GM12878 (cell line): ENCODE measurements around the gene PSMB5. TPM values are rescaled to one million over a fixed set of nuclear protein-coding genes. Genes with fewer than 3 reads are reported as not detected.

Source experiments
- ATAC-seq: fragments of 200-7000 bp; cut with Tn5 transposase; 3 replicates; pipeline ENCODE4 v1.9.1; 2020; ENCODE audit warnings: mild to moderate bottlenecking, moderate library complexity
- BruUV-seq: library from RNA; stranded (reverse); fragments of 400-500 nt; replicated peaks from 2 replicates; lab custom pipeline; 2021; lab: Mats Ljungman, UMichigan
- CTCF ChIA-PET: fragments of 300-600 bp; sonication (Branson Sonifier 250); formaldehyde crosslinking; extraction: SDS; loops from one replicate; lab custom pipeline; 2021; ENCODE audit warnings: inconsistent platforms; lab: Yijun Ruan, JAX
- POLR2A ChIA-PET: fragments of 350-600 bp; formaldehyde crosslinking; extraction: SDS; loops from one replicate; lab custom pipeline; 2021; ENCODE audit warnings: inconsistent platforms; lab: Charles Lee
- RAD21 ChIA-PET: fragments of 300-600 bp; sonication (Branson Sonifier 250); formaldehyde crosslinking; loops from one replicate; lab custom pipeline; 2023; ENCODE audit warnings: antibody characterized with exemption; ENCODE audit not compliant: unreplicated experiment; lab: Charles Lee
- SMC1A ChIA-PET: fragments of 300-600 bp; sonication (Branson Sonifier 250); formaldehyde crosslinking; loops from one replicate; lab custom pipeline; 2023; ENCODE audit not compliant: unreplicated experiment, uncharacterized antibody; lab: Charles Lee
- DNase-seq: peaks from one replicate; pipeline ENCODE4 v3.0.0-alpha.2; 2011; ENCODE audit warnings: low read depth, low spot score
- FAIRE-seq: peaks from 3 replicates; lab custom pipeline; 2011; peaks lifted over from hg19 to GRCh38; lab: Jason Lieb, UNC
- H2AFZ ChIP-seq: 2 replicates; pipeline ENCODE4 v1.6.0; 2011; ENCODE audit warnings: low read depth, low read length, control low read depth; ENCODE audit not compliant: control insufficient read depth
- H3K27ac ChIP-seq: 2 replicates; pipeline ENCODE4 v1.5.1; 2011; ENCODE audit warnings: control low read depth; ENCODE audit not compliant: control insufficient read depth, insufficient read depth
- H3K27me3 ChIP-seq, 2 experiments: replicated peaks in 1 of 2; 2 replicates each; pipeline versions ENCODE4 v1.6.0 to v1.6.1; 2011; ENCODE audit warnings: low read length in 1 of 2; ENCODE audit not compliant: control insufficient read depth in 2 of 2, insufficient read depth in 2 of 2
- H3K36me3 ChIP-seq, 2 experiments: 2 replicates each; pipeline ENCODE4 v1.5.1; 2011; ENCODE audit warnings: low read length in 1 of 2; ENCODE audit not compliant: control insufficient read depth in 2 of 2, insufficient read depth in 2 of 2
- H3K4me1 ChIP-seq: 2 replicates; pipeline ENCODE4 v1.6.1; 2011; ENCODE audit warnings: mild to moderate bottlenecking, low read length, moderate library complexity, mixed read lengths; ENCODE audit not compliant: control insufficient read depth, insufficient read depth
- H3K4me2 ChIP-seq: 2 replicates; pipeline ENCODE4 v1.6.0; 2011; ENCODE audit warnings: control low read depth; ENCODE audit not compliant: control insufficient read depth, insufficient read depth
- H3K4me3 ChIP-seq: fragments of 200-600 bp; sonication (generic); 2 replicates; pipeline ENCODE4 v1.5.1; 2016
- H3K79me2 ChIP-seq: 2 replicates; pipeline ENCODE4 v1.6.0; 2011; ENCODE audit warnings: low read length; ENCODE audit not compliant: control insufficient read depth, insufficient read depth
- H3K9ac ChIP-seq: 2 replicates; pipeline ENCODE4 v1.8.0; 2011; ENCODE audit warnings: low read length, control low read depth, mixed read lengths; ENCODE audit not compliant: control insufficient read depth, insufficient read depth
- H3K9me3 ChIP-seq: replicated peaks from 3 replicates; pipeline ENCODE4 v1.5.1; 2011; ENCODE audit warnings: mild to moderate bottlenecking, low read length; ENCODE audit not compliant: control insufficient read depth, insufficient read depth
- H4K20me1 ChIP-seq: 2 replicates; pipeline ENCODE4 v1.6.0; 2011; ENCODE audit not compliant: control insufficient read depth, insufficient read depth
- BCLAF1 ChIP-seq: fragments of 450-650 bp; IDR thresholded peaks from 2 replicates; pipeline ENCODE4 v1.6.1; 2017; ENCODE audit warnings: antibody characterized with exemption, mild to moderate bottlenecking, moderate library complexity
- BHLHE40 ChIP-seq, 2 experiments: fragments of 450-650 bp in 1 of 2; IDR thresholded peaks; 2 replicates each; pipeline ENCODE4 v1.6.1; 2011 to 2017; ENCODE audit warnings: low read depth in 2 of 2, borderline replicate concordance in 1 of 2, improper control_type of control experiment in 1 of 2, low read length in 1 of 2, mild to moderate bottlenecking in 1 of 2
- IKZF2 ChIP-seq, 2 experiments: fragments of 450-650 bp; IDR thresholded peaks; 2 replicates each; pipeline ENCODE4 v1.6.1; 2017; ENCODE audit warnings: mild to moderate bottlenecking in 2 of 2, moderate library complexity in 2 of 2
- KAT2A ChIP-seq: conservative IDR thresholded peaks from 2 replicates; pipeline ENCODE4 v1.6.1; 2011; ENCODE audit warnings: low read depth, low read length; ENCODE audit not compliant: control insufficient read depth
- MAX ChIP-seq: IDR thresholded peaks from 2 replicates; pipeline ENCODE4 v1.6.1; 2012; ENCODE audit warnings: low read depth, low read length, improper control_type of control experiment
- MXI1 ChIP-seq: fragments of 150-350 bp; IDR thresholded peaks from 2 replicates; pipeline ENCODE4 v1.6.1; 2011; ENCODE audit warnings: low read depth, mild to moderate bottlenecking, inconsistent platforms, low read length, improper control_type of control experiment
- MYB ChIP-seq: fragments of 150-350 bp; IDR thresholded peaks from 2 replicates; pipeline ENCODE4 v1.6.1; 2014; ENCODE audit warnings: mild to moderate bottlenecking, low read depth, low read length, borderline replicate concordance
- NRF1 ChIP-seq: conservative IDR thresholded peaks from 2 replicates; pipeline ENCODE4 v1.6.1; 2011; ENCODE audit warnings: mild to moderate bottlenecking, low read depth, low read length, improper control_type of control experiment
- POLR2AphosphoS5 ChIP-seq: IDR thresholded peaks from 2 replicates; pipeline ENCODE4 v1.6.1; 2011; ENCODE audit warnings: mild to moderate bottlenecking, low read length, inconsistent platforms
- RBBP5 ChIP-seq: fragments of 200-600 bp; sonication (generic); conservative IDR thresholded peaks from 2 replicates; pipeline ENCODE4 v1.6.1; 2016
- TCF3 ChIP-seq: IDR thresholded peaks from 2 replicates; pipeline ENCODE4 v1.6.1; 2012; ENCODE audit warnings: low read depth, mild to moderate bottlenecking, low read length, borderline replicate concordance; ENCODE audit not compliant: insufficient read depth
- WRNIP1 ChIP-seq: IDR thresholded peaks from 2 replicates; pipeline ENCODE4 v1.6.1; 2011; ENCODE audit warnings: low read depth, low read length, improper control_type of control experiment, borderline replicate concordance
- WGBS: methylation state at CpG from one replicate; pipeline ENCODE4 v1.1.6; 2016; ENCODE audit warnings: low lambda C conversion rate; ENCODE audit not compliant: insufficient replicate concordance, insufficient coverage; ENCODE audit errors: missing lambda C conversion rate; 5-methylcytosine and 5-hydroxymethylcytosine counted together
- in situ Hi-C: fragments of 300-500 bp; cut with MboI; formaldehyde crosslinking; loops from 9 replicates; pipeline ENCODE4 v1.14.3; 2018; ENCODE audit warnings: mixed read lengths
- intact Hi-C: fragments of 100-400 bp; cut with micrococcal nuclease; formaldehyde crosslinking; loops from one replicate; pipeline ENCODE4 v1.14.2; 2022; ENCODE audit not compliant: unreplicated experiment
- polyA plus RNA-seq, 11 experiments: library from polyadenylated mRNA; depleted of rRNA in 4 of 11; unstranded in 6 of 11; stranded (reverse) in 5 of 11; fragments of >200 nt; fragmentation: Nextera tagmentation in 4 of 11; fragmentation: Illumina TruSeq in 1 of 11; extraction: Ambion mirVana in 4 of 11; extraction: Trizol in 1 of 11; gene quantifications; 1 replicate in 1 of 11; 2 replicates in 10 of 11; pipeline versions ENCODE4 v1.2.1 to v1.2.3, GENCODE V29; 2011 to 2016; ENCODE audit warnings: inconsistent platforms in 2 of 11, missing spikeins in 2 of 11, low read depth in 1 of 11
- total RNA-seq, 4 experiments: library from RNA; depleted of rRNA in 3 of 4; stranded (reverse); fragments of >200 nt in 3 of 4; fragmentation: Illumina TruSeq in 1 of 4; extraction: Trizol in 1 of 4; gene quantifications; 2 replicates each; pipeline versions ENCODE4 v1.2.1 to v1.2.3, GENCODE V29; 2013 to 2021

The PSMB5 gene
- total and polyA plus RNA-seq, 10 of the 15 experiments (the other 5 are each of a cell fraction or from before 2014, with no cell fraction given), result 84.5 to 802 (median 144) TPM

GRCh38 chr14:23017091-23017490 is 17.6 kb downstream of the PSMB5 start:
- intact Hi-C loops (no loop called here), in situ Hi-C loops (no loop called here)
- Histone ChIP-seq H3K36me3 (no peaks in the 10 kb centered on the region), H3K4me3 (no peak overlapping the region), H3K9me3 (no peaks in the 10 kb centered on the region), H3K9ac (no peak overlapping the region), H3K4me2 (no peak overlapping the region), H3K79me2 (no peaks in the 10 kb centered on the region), H3K27ac (no peak overlapping the region), H4K20me1 (no peaks in the 10 kb centered on the region), H2AFZ (no peak overlapping the region), H3K4me1 (no peaks in the 10 kb centered on the region), H3K27me3 (no peaks in the 10 kb centered on the region)
- DNase-seq (no peak), FAIRE-seq (no peak), ATAC-seq (no peak)
- RAD21 ChIA-PET, result interaction anchor here (0.7 to 1.6 kb wide), 2 partner anchors 11 to 25 kb away, joined by 3 to 6 read pairs; no protein-coding TSS in a partner anchor
- 73% methylated on average over 5 of the region's 5 CpGs for WGBS
- TF ChIP-seq IKZF2 (IDR thresholded peaks at IDR 0.05) (no peak), MXI1 (no peak), WRNIP1 (no peak)
- POLR2A ChIA-PET, result no interaction called here
- SMC1A ChIA-PET, result interaction anchor here (1.2 to 1.9 kb wide), 5 partner anchors 11 to 39 kb away, joined by 3 to 5 read pairs (median 4); no protein-coding TSS in a partner anchor
- CTCF ChIA-PET, result interaction anchor here (0.8 to 2.3 kb wide), 6 partner anchors 10 to 54 kb away, joined by 4 to 9 read pairs (median 6); no protein-coding TSS in a partner anchor
- BruUV-seq, result no TSS peak

- SMC1A ChIA-PET, result interaction anchor here (1.4 to 1.6 kb wide), 2 partner anchors 9 kb away, joined by 3 to 4 read pairs; no protein-coding TSS in a partner anchor
- Histone ChIP-seq H3K4me3 (no peak overlapping the region), H3K27me3 (no peaks in the 10 kb centered on the region), H3K4me1 (no peaks in the 10 kb centered on the region), H3K36me3 (no peaks in the 10 kb centered on the region), H4K20me1 (no peaks in the 10 kb centered on the region), H3K9me3 (no peaks in the 10 kb centered on the region), H2AFZ (no peak overlapping the region; the same call in 1 of the 2 replicates), H3K79me2 (no peaks in the 10 kb centered on the region), H3K27ac (no peak overlapping the region), H3K4me2 (no peak overlapping the region), H3K9ac (no peak overlapping the region)
- in situ Hi-C loops (no loop called here), intact Hi-C loops (no loop called here)
- POLR2A ChIA-PET, result interaction anchor here (0.7 to 1.0 kb wide), 2 partner anchors 8 to 16 kb away, joined by 3 read pairs; no protein-coding TSS in a partner anchor
- WGBS, result 98% methylated on average over 4 of the region's 4 CpGs
- RAD21 ChIA-PET, result interaction anchor here (0.6 kb wide), 1 partner anchor 8 kb away, joined by 3 read pairs; no protein-coding TSS in a partner anchor
- no TSS peak for BruUV-seq
- CTCF ChIA-PET, result interaction anchor here (1.2 to 4.3 kb wide), 3 partner anchors 8 to 53 kb away, joined by 5 to 14 read pairs (median 9); no protein-coding TSS in a partner anchor
- no peak for DNase-seq
- no peak for FAIRE-seq
- no peak for ATAC-seq
- TF ChIP-seq TCF3 (no peak), POLR2AphosphoS5 (no peak), MYB (no peak), NRF1 (no peak), RBBP5 (no peak), KAT2A (no peak), BHLHE40 (IDR thresholded peaks at IDR 0.05; ENCODE audit: borderline replicate concordance in 1 of 2, low read depth in 2 of 2, low read length in 1 of 2) (no peak), BCLAF1 (no peak), MAX (no peak)
Measured at GRCh38 chr14:23015618-23016017, 19.1 kb downstream of the PSMB5 start.
